Dedifferentiated amniotic fluid mesenchymal stem cell (primary cell): ENCODE results near the gene COX17.

Experiments used
- DNase-seq: peaks from one replicate; pipeline ENCODE4 v3.0.0-alpha.2; 2016; ENCODE audit errors: extremely low spot score

The COX17 gene

DNA sequence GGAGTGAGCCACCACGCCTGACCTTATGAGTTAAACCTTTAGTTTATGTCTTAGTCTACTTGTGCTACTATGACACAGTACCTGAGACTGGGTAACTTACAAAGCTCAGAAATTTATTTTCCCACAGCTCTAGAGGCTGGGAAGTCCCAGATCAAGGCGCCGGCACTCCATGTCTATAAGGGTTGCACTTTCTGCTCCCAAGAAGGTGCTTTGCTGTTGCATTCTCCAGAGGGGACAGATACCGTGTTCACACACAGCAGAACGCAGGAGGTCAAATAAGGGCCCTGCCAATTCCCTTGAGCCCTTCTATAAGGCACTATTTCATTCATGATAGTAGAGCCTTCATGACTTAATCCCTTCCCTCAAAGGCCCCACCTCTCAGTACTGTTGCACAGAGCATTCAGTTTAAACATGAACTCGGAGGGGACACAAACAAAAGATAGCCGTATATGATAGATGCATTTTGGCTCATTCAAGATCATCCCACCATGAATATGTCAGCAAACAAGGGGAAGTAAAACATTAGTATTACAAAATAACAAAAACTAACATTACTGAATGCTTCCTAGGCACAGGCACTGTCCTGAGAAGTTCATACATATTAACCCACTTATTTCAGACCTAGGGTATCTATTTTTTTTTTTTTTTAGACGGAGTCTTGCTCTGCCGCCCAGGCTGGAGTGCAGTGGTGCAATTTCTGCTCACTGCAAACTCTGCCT is 53.0 kb downstream of the COX17 start:
- no peak for DNase-seq

DNA sequence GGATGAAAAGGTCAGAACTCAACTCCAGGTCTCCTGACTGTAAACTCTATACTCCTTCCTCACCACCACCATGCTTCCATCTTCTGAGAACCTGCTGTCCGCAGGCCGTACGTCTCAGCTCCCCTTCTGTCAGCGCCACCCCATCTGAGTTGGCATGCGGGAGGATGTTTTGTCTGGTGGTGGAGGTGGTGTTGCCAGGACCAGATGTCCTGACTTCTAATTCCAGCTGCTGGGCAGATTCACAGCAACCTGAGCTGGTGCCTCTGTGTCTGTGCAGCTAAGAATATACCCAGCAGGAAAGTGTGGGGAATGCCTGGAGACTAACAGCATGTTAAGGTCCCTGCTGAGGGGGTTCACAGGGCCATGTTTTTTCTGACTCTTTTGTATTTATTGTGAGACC is 56.3 kb downstream of the COX17 start:
- DNase-seq, result no peak
